Femur (tissue), 1 donor: Measurements from ENCODE around the gene LDLRAD4.
"Not testable (repeated sequence)": the region's sequence is repeated elsewhere in the genome, so short reads cannot be mapped to it uniquely, and the experiment has no call there.

Source experiments
- DNase-seq: peaks from one replicate; pipeline ENCODE4 v3.0.0-alpha.2; 2017

LDLRAD4 gene

GRCh38 chr18:13585379-13586153, 367.0 kb downstream of the LDLRAD4 start:
- no peak for DNase-seq

- no peak for DNase-seq
Measured at GRCh38 chr18:13587001-13587400, 368.4 kb downstream of the LDLRAD4 start.

- no peak for DNase-seq
Measured at GRCh38 chr18:13587477-13587876, 368.9 kb downstream of the LDLRAD4 start.

GRCh38 chr18:13587937-13588336, 369.4 kb downstream of the LDLRAD4 start:
- DNase-seq, result no peak

GRCh38 chr18:13589316-13589715, 370.8 kb downstream of the LDLRAD4 start:
- no peak for DNase-seq

- DNase-seq, result no peak
Measured at GRCh38 chr18:13589943-13590342, 371.4 kb downstream of the LDLRAD4 start.

GRCh38 chr18:13592246-13592645, 373.7 kb downstream of the LDLRAD4 start:
- no peak for DNase-seq

GRCh38 chr18:13594551-13594950, 376.0 kb downstream of the LDLRAD4 start:
- DNase-seq, result no peak

GRCh38 chr18:13597068-13597467, 378.5 kb downstream of the LDLRAD4 start:
- no peak for DNase-seq

GRCh38 chr18:13598591-13598990, 380.0 kb downstream of the LDLRAD4 start:
- no peak for DNase-seq

GRCh38 chr18:13599031-13599430, 380.5 kb downstream of the LDLRAD4 start:
- no peak for DNase-seq

GRCh38 chr18:13603304-13604019, 384.9 kb downstream of the LDLRAD4 start:
- no peak for DNase-seq

GRCh38 chr18:13604786-13605185, 386.2 kb downstream of the LDLRAD4 start:
- peak; percentile 24 for DNase-seq

- no peak for DNase-seq
Measured at GRCh38 chr18:13605477-13605876, 386.9 kb downstream of the LDLRAD4 start.

- no peak for DNase-seq
Measured at GRCh38 chr18:13605901-13606300, 387.3 kb downstream of the LDLRAD4 start.

GRCh38 chr18:13606604-13607254, 388.2 kb downstream of the LDLRAD4 start:
- peak; percentile 26 for DNase-seq

- DNase-seq, result not testable (repeated sequence)
Measured at GRCh38 chr18:13608024-13608562, 389.5 kb downstream of the LDLRAD4 start.

- DNase-seq, result peak; percentile 19
Measured at GRCh38 chr18:13608791-13609532, 390.4 kb downstream of the LDLRAD4 start.

GRCh38 chr18:13610555-13611141, 392.1 kb downstream of the LDLRAD4 start:
- DNase-seq, result peak; percentile 40

- peak; percentile 84 for DNase-seq
Measured at GRCh38 chr18:13611142-13611600, 392.6 kb downstream of the LDLRAD4 start.

GRCh38 chr18:13611601-13612195, 393.1 kb downstream of the LDLRAD4 start:
- peak; percentile 78 for DNase-seq
